ENCODE results near the gene GPATCH3.
"Not testable (repeated sequence)": the region's sequence is repeated elsewhere in the genome, so short reads cannot be mapped to it uniquely, and the experiment has no call there.

GPATCH3 gene

GRCh38 chr1:26913754-26914619, 13.7 kb upstream of the GPATCH3 start, which contains the start of gene NR0B2:
NR0B2 (minus strand) TSS chr1:26913975; CDS start chr1:26913940, 35 bp downstream.
- no peak for DNase-seq

GRCh38 chr1:26913389-26913753, 13.1 kb upstream of the GPATCH3 start:
- no peak for DNase-seq

GRCh38 chr1:26912147-26912490, 11.9 kb upstream of the GPATCH3 start:
- DNase-seq, result no peak

GRCh38 chr1:26911399-26912146, 11.3 kb upstream of the GPATCH3 start:
- no peak for DNase-seq

- no peak for DNase-seq
Observed at GRCh38 chr1:26910343-26911160, 10.3 kb upstream of the GPATCH3 start.

- peak in 10 of 56 donors; percentile 2 to 44 (median 12) for DNase-seq
Observed at GRCh38 chr1:26909951-26910342, 9.7 kb upstream of the GPATCH3 start.

- DNase-seq, result no peak
Observed at GRCh38 chr1:26907071-26907917, 7.0 kb upstream of the GPATCH3 start.

GRCh38 chr1:26900815-26901511, 696 bp upstream of the GPATCH3 start:
- no peak for DNase-seq

GRCh38 chr1:26897351-26897750, 2.9 kb downstream of the GPATCH3 start:
- no peak for DNase-seq

- no peak for DNase-seq
Observed at GRCh38 chr1:26894263-26894662, 6.0 kb downstream of the GPATCH3 start.

GRCh38 chr1:26890467-26890796, 9.8 kb downstream of the GPATCH3 start:
- DNase-seq, result peak in 2 of 56 donors; percentile 60 to 65

GRCh38 chr1:26889551-26890466, 10.5 kb downstream of the GPATCH3 start, which contains the start of gene GPN2:
GPN2 (minus strand) TSS chr1:26890283; CDS start chr1:26890096, 187 bp downstream.
- peak in 54 of 56 donors; percentile 25 to 89 (median 64) for DNase-seq

GRCh38 chr1:26888231-26888630, 12.0 kb downstream of the GPATCH3 start:
- no peak for DNase-seq

- DNase-seq, result peak in 1 of 56 donors; percentile 11
Observed at GRCh38 chr1:26887125-26887524, 13.1 kb downstream of the GPATCH3 start.

GRCh38 chr1:26882696-26883463, 17.4 kb downstream of the GPATCH3 start:
- no peak for DNase-seq

- not testable (repeated sequence) for DNase-seq
Observed at GRCh38 chr1:26881611-26882010, 18.7 kb downstream of the GPATCH3 start.

GRCh38 chr1:26879793-26880192, 20.5 kb downstream of the GPATCH3 start:
- DNase-seq, result no peak

- no peak for DNase-seq
Observed at GRCh38 chr1:26877326-26877725, 22.9 kb downstream of the GPATCH3 start.
